K562 (cell line): ENCODE data around the gene PLXDC2. TPM values are rescaled to one million over a fixed set of nuclear protein-coding genes. Genes with fewer than 3 reads are reported as not detected.

Experiments
- ATAC-seq: fragments of 200-7000 bp; cut with Tn5 transposase; 3 replicates; pipeline ENCODE4 v1.9.1; 2020; ENCODE audit warnings: moderate library complexity
- BruUV-seq: library from RNA; stranded (reverse); fragments of 400-500 nt; replicated peaks from 2 replicates; lab custom pipeline; 2021; lab: Mats Ljungman, UMichigan
- CTCF ChIA-PET: fragments of 300-600 bp; formaldehyde crosslinking; extraction: SDS; loops from one replicate; lab custom pipeline; 2021; ENCODE audit warnings: low intra/inter-chr PET ratio; lab: Yijun Ruan, JAX
- POLR2A ChIA-PET: fragments of 300-600, 350-650 bp; sonication (Branson Sonifier 250); formaldehyde crosslinking; extraction: SDS; loops from one replicate; lab custom pipeline; 2021; ENCODE audit warnings: antibody characterized with exemption, inconsistent platforms; lab: Yijun Ruan, JAX
- DNase-seq, 4 experiments: peaks; one replicate each; pipeline versions ENCODE4 v3.0.0 to v3.0.0-alpha.2; 2011 to 2018; ENCODE audit warnings: low spot score in 3 of 4, mixed read lengths in 3 of 4; ENCODE audit errors: extremely low read depth in 1 of 4
- FAIRE-seq: peaks from 2 replicates; lab custom pipeline; 2011; peaks lifted over from hg19 to GRCh38; lab: Jason Lieb, UNC
- H2AFZ ChIP-seq: 2 replicates; pipeline ENCODE4 v1.6.0; 2011; ENCODE audit warnings: low read depth, low read length, control low read depth, inconsistent platforms
- H3K27ac ChIP-seq: fragments of 200-600 bp; 3 replicates; pipeline ENCODE4 v1.8.0; 2011; ENCODE audit warnings: low read depth, mild to moderate bottlenecking, control low read depth, inconsistent platforms, low read length, moderate library complexity, mixed read lengths; ENCODE audit errors: extremely low read depth
- H3K27me3 ChIP-seq, 2 experiments: fragments of 300-600 bp in 1 of 2; 2 replicates in 1 of 2; 3 replicates in 1 of 2; pipeline versions ENCODE4 v1.6.0 to v1.8.0; 2011; ENCODE audit warnings: inconsistent platforms in 2 of 2, low read length in 2 of 2, mild to moderate bottlenecking in 1 of 2, mixed read lengths in 1 of 2, moderate library complexity in 1 of 2; ENCODE audit not compliant: control insufficient read depth in 2 of 2, insufficient read depth in 2 of 2
- H3K36me3 ChIP-seq: fragments of 300-600 bp; 3 replicates; pipeline ENCODE4 v1.8.0; 2011; ENCODE audit warnings: mild to moderate bottlenecking, low read length, inconsistent platforms; ENCODE audit not compliant: control insufficient read depth, insufficient read depth
- H3K4me1 ChIP-seq, 2 experiments: fragments of 200-600 bp in 1 of 2; replicated peaks in 1 of 2; 2 replicates in 1 of 2; 3 replicates in 1 of 2; pipeline versions ENCODE4 v1.5.1 to v1.8.0; 2011; ENCODE audit warnings: inconsistent platforms in 2 of 2, low read length in 2 of 2, mild to moderate bottlenecking in 1 of 2, mixed read lengths in 1 of 2, moderate library complexity in 1 of 2; ENCODE audit not compliant: control insufficient read depth in 2 of 2, insufficient read depth in 2 of 2
- H3K4me2 ChIP-seq: 2 replicates; pipeline ENCODE4 v1.6.1; 2011; ENCODE audit warnings: low read length, control low read depth, inconsistent platforms, mixed read lengths; ENCODE audit not compliant: insufficient read depth
- H3K4me3 ChIP-seq: fragments of 200-600 bp; sonication (generic), shearing (Covaris generic); 2 replicates; pipeline ENCODE4 v1.5.1; 2016; ENCODE audit warnings: control low read depth, inconsistent platforms
- H3K79me2 ChIP-seq: fragments of 200-600 bp; 3 replicates; pipeline ENCODE4 v1.8.0; 2011; ENCODE audit warnings: low read length, inconsistent platforms; ENCODE audit not compliant: control insufficient read depth, insufficient read depth
- H3K9ac ChIP-seq, 2 experiments: 2 replicates each; pipeline versions ENCODE4 v1.6.0 to v1.6.1; 2011; ENCODE audit warnings: low read depth in 2 of 2, low read length in 2 of 2, control low read depth in 1 of 2, inconsistent platforms in 1 of 2, mild to moderate bottlenecking in 1 of 2, mixed read lengths in 1 of 2; ENCODE audit not compliant: insufficient read depth in 1 of 2
- H3K9me1 ChIP-seq: one replicate; pipeline ENCODE4 v1.6.0; 2011; ENCODE audit warnings: inconsistent platforms, mild to moderate bottlenecking, low read length, moderate library complexity; ENCODE audit not compliant: control insufficient read depth, insufficient read depth
- H3K9me3 ChIP-seq: replicated peaks from 2 replicates; pipeline ENCODE4 v1.5.1; 2011; ENCODE audit warnings: low read depth, low read length, inconsistent platforms; ENCODE audit not compliant: control insufficient read depth, insufficient read depth
- H4K20me1 ChIP-seq: replicated peaks from 2 replicates; pipeline ENCODE4 v1.6.1; 2011; ENCODE audit warnings: low read length, inconsistent platforms, mixed read lengths; ENCODE audit not compliant: control insufficient read depth, insufficient read depth
- C11orf30 ChIP-seq: fragments of 450-650 bp; IDR thresholded peaks from 2 replicates; pipeline ENCODE4 v1.6.1; 2016; ENCODE audit warnings: low read depth, mild to moderate bottlenecking
- ELF2 ChIP-seq: fragments of 250-450 bp; sonication (Bioruptor Pico); IDR thresholded peaks from 2 replicates; pipeline ENCODE4 v1.5.0; 2021; ENCODE audit warnings: mild to moderate bottlenecking
- ETV1 ChIP-seq: fragments of 450-650 bp; conservative IDR thresholded peaks from 2 replicates; pipeline ENCODE4 v1.6.1; 2016; ENCODE audit warnings: missing genetic modification characterization, control low read depth, low read depth, missing compliant biosample characterization
- HNRNPL ChIP-seq: fragments of 200-400 bp; formaldehyde crosslinking; IDR thresholded peaks from 2 replicates; pipeline ENCODE4 v1.6.1; 2017; ENCODE audit warnings: low read depth, mild to moderate bottlenecking, low read length
- MYNN ChIP-seq, 2 experiments: sonication (generic); formaldehyde crosslinking in 1 of 2; IDR thresholded peaks; 2 replicates each; pipeline versions ENCODE4 v1.5.0 to v1.6.1; 2016 to 2020; ENCODE audit warnings: antibody characterized with exemption in 1 of 2, missing genetic modification reagents in 1 of 2
- PHTF2 ChIP-seq: fragments of 250-450 bp; sonication (Bioruptor Pico); IDR thresholded peaks from 2 replicates; pipeline ENCODE4 v1.5.0; 2021; ENCODE audit warnings: mild to moderate bottlenecking
- RB1 ChIP-seq: fragments of 450-650 bp; IDR thresholded peaks from 2 replicates; pipeline ENCODE4 v1.6.1; 2017; ENCODE audit warnings: low read depth, mild to moderate bottlenecking
- RHOXF2B ChIP-seq: fragments of 250-450 bp; sonication (Bioruptor Pico); conservative IDR thresholded peaks from 2 replicates; pipeline ENCODE4 v1.5.1; 2021
- SIRT6 ChIP-seq: IDR thresholded peaks from one replicate; pipeline ENCODE4 v1.6.1; 2012; ENCODE audit warnings: low read depth, mild to moderate bottlenecking, control low read depth, inconsistent platforms, low read length, moderate library complexity
- SNIP1 ChIP-seq: fragments of 450-650 bp; IDR thresholded peaks from 2 replicates; pipeline ENCODE4 v1.7.1; 2017; ENCODE audit warnings: low read depth, mild to moderate bottlenecking
- ZC3H8 ChIP-seq: fragments of 450-650 bp; IDR thresholded peaks from 2 replicates; pipeline ENCODE4 v1.6.1; 2017
- ZNF212 ChIP-seq: fragments of 450-650 bp; formaldehyde crosslinking; IDR thresholded peaks from 2 replicates; pipeline ENCODE4 v1.4.0; 2020; ENCODE audit warnings: mild to moderate bottlenecking
- ZNF311 ChIP-seq: fragments of 250-450 bp; sonication (Bioruptor Pico); IDR thresholded peaks from 2 replicates; pipeline ENCODE4 v1.4.0; 2020; ENCODE audit warnings: mild to moderate bottlenecking, moderate library complexity
- WGBS: fragments of 100-300 bp; shearing (Covaris generic); methylation state at CpG from one replicate; pipeline ENCODE4 v1.1.6; 2016; ENCODE audit warnings: low coverage, mixed read lengths; ENCODE audit not compliant: insufficient coverage; ENCODE audit errors: missing lambda C conversion rate; 5-methylcytosine and 5-hydroxymethylcytosine counted together
- in situ Hi-C: fragments of 300-500 bp; cut with MboI; formaldehyde crosslinking; loops from 4 replicates; pipeline ENCODE4 v1.15.0; 2018; ENCODE audit warnings: inconsistent platforms, mixed read lengths
- intact Hi-C: fragments of 100-400 bp; cut with micrococcal nuclease; formaldehyde crosslinking; loops from 2 replicates; pipeline ENCODE4 v1.14.2; 2022
- polyA plus RNA-seq, 8 experiments: library from polyadenylated mRNA; depleted of rRNA in 4 of 8; stranded (reverse) in 5 of 8; unstranded in 3 of 8; fragments of >200 nt; fragmentation: Nextera tagmentation in 2 of 8; fragmentation: Illumina TruSeq in 1 of 8; extraction: Ambion mirVana in 2 of 8; extraction: Trizol in 1 of 8; gene quantifications; 2 replicates each; pipeline versions ENCODE4 v1.2.1 to v1.2.3, GENCODE V29; 2011 to 2014; ENCODE audit warnings: inconsistent platforms in 1 of 8, missing spikeins in 1 of 8
- total RNA-seq, 7 experiments: library from RNA; depleted of rRNA in 6 of 7; stranded (reverse); fragments of >200 nt in 6 of 7; fragmentation: Illumina TruSeq in 2 of 7; extraction: Trizol in 2 of 7; gene quantifications; 2 replicates each; pipeline versions ENCODE4 v1.2.1 to v1.2.3, GENCODE V29; 2011 to 2021; ENCODE audit warnings: low replicate concordance in 1 of 7
- TF ChIP-seq, protein P1 (sequence below), 2 experiments: fragments of 450-650 bp; IDR thresholded peaks; 2 replicates each; pipeline ENCODE4 v1.6.1; 2016; ENCODE audit warnings: mild to moderate bottlenecking in 2 of 2, borderline replicate concordance in 1 of 2, low read depth in 1 of 2, moderate library complexity in 1 of 2
- TF ChIP-seq, protein P2 (sequence below): fragments of 200-400 bp; formaldehyde crosslinking; IDR thresholded peaks from 2 replicates; pipeline ENCODE4 v1.6.1; 2017; ENCODE audit warnings: mild to moderate bottlenecking, low read depth, low read length, moderate library complexity

Gene PLXDC2
- total and polyA plus RNA-seq, 9 of the 15 experiments (the other 6 are each of a cell fraction or from before 2014, with no cell fraction given): 0.01 to 0.33 (median 0.10) TPM; not detected in 3

DNA sequence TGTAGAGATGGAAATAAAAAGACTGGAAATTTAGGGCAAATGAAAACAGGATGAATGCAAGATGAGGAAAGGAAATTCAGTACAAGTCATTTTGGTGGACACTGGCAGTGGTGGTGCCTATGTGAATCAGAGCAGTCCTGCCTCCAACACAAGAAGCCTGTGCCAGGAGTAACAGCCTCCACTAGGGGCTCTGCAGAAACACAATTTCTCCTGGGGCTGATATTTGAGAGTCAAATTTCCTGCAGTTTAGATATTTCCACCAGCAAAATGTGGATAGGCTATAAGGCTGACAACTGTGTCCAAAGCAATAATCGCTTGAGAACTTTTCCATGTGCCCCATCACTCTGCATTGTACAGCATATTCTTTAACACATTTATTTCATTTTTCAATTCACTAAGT, 4.7 kb upstream of the PLXDC2 start:
- WGBS: 5% methylated on average over 1 of the region's 1 CpG
- CTCF ChIA-PET: no interaction called here
- H3K36me3 ChIP-seq: no peaks in the 10 kb centered on the region

More for the DNA sequence above, 4.7 kb upstream of the PLXDC2 start:
- Histone ChIP-seq H3K27me3 (peaks cover 0 to 3% of the 10 kb centered on the region in 2 experiments; a peak in 3 of 5 replicates), H3K4me1 (peaks cover 0 to 13% of the 10 kb centered on the region in 2 experiments; a peak in 2 of 5 replicates), H3K4me2 (no peak overlapping the region), H3K9ac (no peak overlapping the region), H2AFZ (no peak overlapping the region), H3K9me1 (no peaks in the 10 kb centered on the region), H4K20me1 (no peaks in the 10 kb centered on the region), H3K27ac (no peak overlapping the region), H3K79me2 (no peaks in the 10 kb centered on the region), H3K4me3 (no peak overlapping the region), H3K9me3 (no peaks in the 10 kb centered on the region)
- in situ Hi-C loops: no loop called here
- POLR2A ChIA-PET: no interaction called here
- no TSS peak for BruUV-seq
- intact Hi-C loops: no loop called here
- no peak for ATAC-seq
- no peak for DNase-seq
- TF ChIP-seq ETV1 (tag): no peak
- no peak for TF ChIP-seq SIRT6
- TF ChIP-seq ZNF212 (CRISPR knock-in tag): no peak
- no peak for TF ChIP-seq SNIP1
- TF ChIP-seq RHOXF2B (CRISPR knock-in tag): no peak
- TF ChIP-seq ELF2 (CRISPR knock-in tag): no peak
- TF ChIP-seq MYNN (IDR thresholded peaks at IDR 0.05): no peak
- no peak for TF ChIP-seq MYNN (CRISPR knock-in tag; IDR thresholded peaks at IDR 0.05)
- TF ChIP-seq RB1: no peak
- TF ChIP-seq, protein P1, sequence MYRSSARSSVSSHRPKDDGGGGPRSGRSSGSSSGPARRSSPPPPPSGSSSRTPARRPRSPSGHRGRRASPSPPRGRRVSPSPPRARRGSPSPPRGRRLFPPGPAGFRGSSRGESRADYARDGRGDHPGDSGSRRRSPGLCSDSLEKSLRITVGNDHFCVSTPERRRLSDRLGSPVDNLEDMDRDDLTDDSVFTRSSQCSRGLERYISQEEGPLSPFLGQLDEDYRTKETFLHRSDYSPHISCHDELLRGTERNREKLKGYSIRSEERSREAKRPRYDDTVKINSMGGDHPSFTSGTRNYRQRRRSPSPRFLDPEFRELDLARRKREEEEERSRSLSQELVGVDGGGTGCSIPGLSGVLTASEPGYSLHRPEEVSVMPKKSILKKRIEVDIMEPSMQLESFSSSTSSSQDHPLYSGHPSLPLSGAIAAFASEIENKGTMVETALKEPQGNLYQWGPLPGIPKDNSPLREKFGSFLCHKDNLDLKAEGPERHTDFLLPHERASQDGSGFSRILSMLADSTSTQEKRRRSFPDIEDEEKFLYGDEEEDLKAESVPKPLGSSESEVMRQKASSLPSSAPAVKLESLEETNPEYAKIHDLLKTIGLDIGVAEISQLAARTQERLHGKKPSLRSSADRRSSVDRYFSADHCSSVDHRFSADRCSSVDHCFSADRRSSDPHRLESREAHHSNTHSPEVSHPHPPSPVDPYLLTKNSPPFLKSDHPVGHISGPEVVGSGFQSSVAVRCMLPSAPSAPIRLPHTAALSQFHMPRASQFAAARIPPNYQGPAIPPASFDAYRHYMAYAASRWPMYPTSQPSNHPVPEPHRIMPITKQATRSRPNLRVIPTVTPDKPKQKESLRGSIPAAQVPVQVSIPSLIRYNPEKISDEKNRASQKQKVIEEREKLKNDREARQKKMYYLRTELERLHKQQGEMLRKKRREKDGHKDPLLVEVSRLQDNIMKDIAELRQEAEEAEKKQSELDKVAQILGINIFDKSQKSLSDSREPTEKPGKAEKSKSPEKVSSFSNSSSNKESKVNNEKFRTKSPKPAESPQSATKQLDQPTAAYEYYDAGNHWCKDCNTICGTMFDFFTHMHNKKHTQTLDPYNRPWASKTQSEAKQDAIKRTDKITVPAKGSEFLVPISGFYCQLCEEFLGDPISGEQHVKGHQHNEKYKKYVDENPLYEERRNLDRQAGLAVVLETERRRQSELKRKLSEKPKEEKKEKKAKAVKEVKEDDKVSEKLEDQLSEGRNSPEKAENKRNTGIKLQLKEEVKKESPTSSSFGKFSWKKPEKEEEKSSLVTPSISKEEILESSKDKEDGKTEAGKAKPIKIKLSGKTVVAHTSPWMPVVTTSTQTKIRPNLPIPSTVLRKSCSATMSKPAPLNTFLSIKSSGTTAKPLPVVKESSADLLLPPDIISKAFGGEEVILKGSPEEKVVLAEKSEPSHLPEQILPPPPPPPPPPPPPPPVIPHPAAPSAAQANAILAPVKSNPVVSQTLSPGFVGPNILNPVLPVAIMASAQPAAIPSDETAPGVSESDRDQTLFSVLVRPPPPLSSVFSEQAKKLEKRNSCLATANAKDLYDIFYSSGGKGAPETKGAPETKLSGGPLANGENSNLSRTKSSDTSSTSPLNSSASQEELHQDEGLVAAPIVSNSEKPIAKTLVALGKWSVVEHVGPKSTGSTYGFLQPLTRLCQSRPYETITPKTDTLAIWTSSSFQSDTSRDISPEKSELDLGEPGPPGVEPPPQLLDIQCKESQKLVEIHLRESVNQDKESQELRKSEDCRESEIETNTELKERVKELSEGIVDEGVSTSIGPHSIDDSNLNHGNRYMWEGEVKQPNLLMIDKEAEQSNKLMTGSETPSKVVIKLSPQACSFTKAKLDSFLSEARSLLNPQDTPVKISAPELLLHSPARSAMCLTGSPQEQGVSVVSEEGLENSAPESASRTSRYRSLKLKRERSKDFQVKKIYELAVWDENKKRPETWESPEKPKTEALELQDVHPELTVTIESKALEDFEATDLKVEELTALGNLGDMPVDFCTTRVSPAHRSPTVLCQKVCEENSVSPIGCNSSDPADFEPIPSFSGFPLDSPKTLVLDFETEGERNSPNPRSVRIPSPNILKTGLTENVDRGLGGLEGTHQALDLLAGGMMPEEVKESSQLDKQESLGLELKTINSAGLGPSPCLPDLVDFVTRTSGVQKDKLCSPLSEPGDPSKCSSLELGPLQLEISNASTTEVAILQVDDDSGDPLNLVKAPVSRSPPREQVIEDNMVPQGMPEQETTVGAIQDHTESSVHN (IDR thresholded peaks at IDR 0.05; ENCODE audit: borderline replicate concordance in 1 of 2, low read depth in 1 of 2): no peak
- no peak for TF ChIP-seq C11orf30
- no peak for TF ChIP-seq PHTF2 (CRISPR knock-in tag)
- TF ChIP-seq HNRNPL: no peak
- TF ChIP-seq ZNF311: no peak
- TF ChIP-seq, protein P2, sequence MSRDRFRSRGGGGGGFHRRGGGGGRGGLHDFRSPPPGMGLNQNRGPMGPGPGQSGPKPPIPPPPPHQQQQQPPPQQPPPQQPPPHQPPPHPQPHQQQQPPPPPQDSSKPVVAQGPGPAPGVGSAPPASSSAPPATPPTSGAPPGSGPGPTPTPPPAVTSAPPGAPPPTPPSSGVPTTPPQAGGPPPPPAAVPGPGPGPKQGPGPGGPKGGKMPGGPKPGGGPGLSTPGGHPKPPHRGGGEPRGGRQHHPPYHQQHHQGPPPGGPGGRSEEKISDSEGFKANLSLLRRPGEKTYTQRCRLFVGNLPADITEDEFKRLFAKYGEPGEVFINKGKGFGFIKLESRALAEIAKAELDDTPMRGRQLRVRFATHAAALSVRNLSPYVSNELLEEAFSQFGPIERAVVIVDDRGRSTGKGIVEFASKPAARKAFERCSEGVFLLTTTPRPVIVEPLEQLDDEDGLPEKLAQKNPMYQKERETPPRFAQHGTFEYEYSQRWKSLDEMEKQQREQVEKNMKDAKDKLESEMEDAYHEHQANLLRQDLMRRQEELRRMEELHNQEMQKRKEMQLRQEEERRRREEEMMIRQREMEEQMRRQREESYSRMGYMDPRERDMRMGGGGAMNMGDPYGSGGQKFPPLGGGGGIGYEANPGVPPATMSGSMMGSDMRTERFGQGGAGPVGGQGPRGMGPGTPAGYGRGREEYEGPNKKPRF: no peak
- TF ChIP-seq ZC3H8: no peak
- no peak for FAIRE-seq
